ENCODE measurements around the gene IGFBP5. TPM values are rescaled to one million over a fixed set of nuclear protein-coding genes. Genes with fewer than 3 reads are reported as not detected.

The IGFBP5 gene
- polyA plus RNA-seq, 1 of the 3 experiments (the other 2 are of a cell fraction) = 323 TPM

DNA sequence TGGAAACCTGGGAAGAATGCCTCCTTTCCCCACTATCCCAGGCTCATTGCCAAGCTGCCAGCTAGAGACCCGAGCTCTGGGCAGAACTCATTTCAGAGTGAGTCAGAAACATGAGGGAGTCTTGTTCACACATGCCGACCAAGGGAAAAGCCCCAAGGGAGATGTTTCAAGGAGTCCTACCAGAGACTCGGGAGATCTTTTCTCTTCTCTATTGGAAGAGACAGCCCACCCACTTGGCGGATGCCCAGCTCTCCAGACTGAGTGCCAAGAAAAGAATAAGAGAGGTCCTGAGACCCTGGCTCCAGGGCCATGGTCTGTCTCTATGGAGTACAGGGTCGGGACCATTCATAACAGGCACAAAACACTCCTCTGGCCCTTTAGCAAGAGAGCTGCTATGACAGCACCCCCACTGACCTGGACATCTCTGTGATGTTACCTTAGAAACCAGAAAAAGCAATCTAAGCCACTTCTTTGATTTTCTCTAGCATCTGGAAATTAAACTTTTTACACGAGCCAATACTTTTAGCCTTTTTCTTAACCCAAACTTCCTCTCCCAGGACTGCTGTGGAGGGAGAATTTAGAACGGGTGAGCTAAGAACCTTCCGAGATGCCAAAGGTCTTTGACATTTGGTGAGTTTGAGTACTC lies 18.5 kb upstream of the IGFBP5 start:
- Histone ChIP-seq H3K27me3 (ENCODE audit: insufficient read depth) (no peaks in the 10 kb centered on the region), H3K36me3 (replicated peaks in 1 of 2; ENCODE audit: control insufficient read depth in 1 of 2, insufficient read depth in 2 of 2, low read length in 1 of 2) (no peaks in the 10 kb centered on the region), H3K27ac (ENCODE audit: low read depth in 2 of 2, low read length in 1 of 2) (peak overlapping the region; percentile 31 to 74; a peak in 3 of 4 replicates), H3K4me1 (ENCODE audit: control insufficient read depth in 1 of 2, insufficient read depth in 2 of 2, low read depth in 1 of 2, low read length in 1 of 2) (peaks cover 12 to 14% of the 10 kb centered on the region in 2 experiments; a peak in 3 of 4 replicates), H3K9me3 (no peaks in the 10 kb centered on the region), H3F3A (replicated peaks; ENCODE audit: insufficient read depth) (peaks cover 4% of the 10 kb centered on the region), H3K79me2 (ENCODE audit: insufficient read depth) (no peaks in the 10 kb centered on the region), H3K9ac (0 out of 2 replicates have a peak overlapping the region, but pooled peaks have one; percentile 8), H3K4me3 (ENCODE audit: low read depth in 2 of 2, low read length in 1 of 2) (no peak overlapping the region), H4K20me1 (ENCODE audit: insufficient read depth) (no peaks in the 10 kb centered on the region), H2AFZ (ENCODE audit: low read depth) (peak overlapping the region; percentile 53; the same call in 1 of the 2 replicates), H3K4me2 (peak overlapping the region; percentile 61), H3K9me2 (no peaks in the 10 kb centered on the region)
- DNase-seq = no peak
- ChIA-PET CTCF (no interaction called here), POLR2A (no interaction called here)
- TF ChIP-seq NFIC (IDR thresholded peaks at IDR 0.05; ENCODE audit: borderline replicate concordance) (peak; percentile 89), MXI1 (IDR thresholded peaks at IDR 0.05; ENCODE audit: low read depth, low read length) (no peak), FOXJ3 (CRISPR knock-in tag; IDR thresholded peaks at IDR 0.05) (no peak), FOSL2 (IDR thresholded peaks at IDR 0.05; ENCODE audit: borderline replicate concordance, low read depth) (peak; percentile 78; the same call in 1 of the 2 replicates), POLR2AphosphoS5 (IDR thresholded peaks at IDR 0.05; ENCODE audit: low read depth, low read length) (peak; percentile 45; the same call in 1 of the 2 replicates), EP300 (IDR thresholded peaks at IDR 0.05; ENCODE audit: borderline replicate concordance in 1 of 2, low read depth in 1 of 2, low read length in 1 of 2) (peak in 1 of 2 experiments; percentile 41; a peak in 1 of 4 replicates), SIN3A (IDR thresholded peaks at IDR 0.05; ENCODE audit: borderline replicate concordance, low read depth, low read length) (no peak), YY1 (IDR thresholded peaks at IDR 0.05; ENCODE audit: low read depth) (no peak), JUND (IDR thresholded peaks at IDR 0.05) (peak; percentile 60), EZH2phosphoT487 (IDR thresholded peaks at IDR 0.05; ENCODE audit: borderline replicate concordance, low read depth) (no peak), RXRA (IDR thresholded peaks at IDR 0.05; ENCODE audit: borderline replicate concordance, low read depth) (no peak), TAF1 (IDR thresholded peaks at IDR 0.05; ENCODE audit: borderline replicate concordance, low read depth, low read length) (no peak), ELF1 (IDR thresholded peaks at IDR 0.05) (no peak), CHD2 (IDR thresholded peaks at IDR 0.05; ENCODE audit: low read length, partially characterized antibody) (no peak), SMC3 (IDR thresholded peaks at IDR 0.05; ENCODE audit: low read depth, low read length) (no peak), GABPA (IDR thresholded peaks at IDR 0.05; ENCODE audit: low read depth) (no peak), TCF12 (IDR thresholded peaks at IDR 0.05) (peak; percentile 75), NRF1 (IDR thresholded peaks at IDR 0.05; ENCODE audit: low read depth, low read length) (no peak)
- TF ChIP-seq, protein P1, sequence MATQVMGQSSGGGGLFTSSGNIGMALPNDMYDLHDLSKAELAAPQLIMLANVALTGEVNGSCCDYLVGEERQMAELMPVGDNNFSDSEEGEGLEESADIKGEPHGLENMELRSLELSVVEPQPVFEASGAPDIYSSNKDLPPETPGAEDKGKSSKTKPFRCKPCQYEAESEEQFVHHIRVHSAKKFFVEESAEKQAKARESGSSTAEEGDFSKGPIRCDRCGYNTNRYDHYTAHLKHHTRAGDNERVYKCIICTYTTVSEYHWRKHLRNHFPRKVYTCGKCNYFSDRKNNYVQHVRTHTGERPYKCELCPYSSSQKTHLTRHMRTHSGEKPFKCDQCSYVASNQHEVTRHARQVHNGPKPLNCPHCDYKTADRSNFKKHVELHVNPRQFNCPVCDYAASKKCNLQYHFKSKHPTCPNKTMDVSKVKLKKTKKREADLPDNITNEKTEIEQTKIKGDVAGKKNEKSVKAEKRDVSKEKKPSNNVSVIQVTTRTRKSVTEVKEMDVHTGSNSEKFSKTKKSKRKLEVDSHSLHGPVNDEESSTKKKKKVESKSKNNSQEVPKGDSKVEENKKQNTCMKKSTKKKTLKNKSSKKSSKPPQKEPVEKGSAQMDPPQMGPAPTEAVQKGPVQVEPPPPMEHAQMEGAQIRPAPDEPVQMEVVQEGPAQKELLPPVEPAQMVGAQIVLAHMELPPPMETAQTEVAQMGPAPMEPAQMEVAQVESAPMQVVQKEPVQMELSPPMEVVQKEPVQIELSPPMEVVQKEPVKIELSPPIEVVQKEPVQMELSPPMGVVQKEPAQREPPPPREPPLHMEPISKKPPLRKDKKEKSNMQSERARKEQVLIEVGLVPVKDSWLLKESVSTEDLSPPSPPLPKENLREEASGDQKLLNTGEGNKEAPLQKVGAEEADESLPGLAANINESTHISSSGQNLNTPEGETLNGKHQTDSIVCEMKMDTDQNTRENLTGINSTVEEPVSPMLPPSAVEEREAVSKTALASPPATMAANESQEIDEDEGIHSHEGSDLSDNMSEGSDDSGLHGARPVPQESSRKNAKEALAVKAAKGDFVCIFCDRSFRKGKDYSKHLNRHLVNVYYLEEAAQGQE (IDR thresholded peaks at IDR 0.05; ENCODE audit: low read depth, low read length) = 0 out of 2 replicates have a peak, but pooled peaks have one; percentile 29
- TF ChIP-seq, protein P2, sequence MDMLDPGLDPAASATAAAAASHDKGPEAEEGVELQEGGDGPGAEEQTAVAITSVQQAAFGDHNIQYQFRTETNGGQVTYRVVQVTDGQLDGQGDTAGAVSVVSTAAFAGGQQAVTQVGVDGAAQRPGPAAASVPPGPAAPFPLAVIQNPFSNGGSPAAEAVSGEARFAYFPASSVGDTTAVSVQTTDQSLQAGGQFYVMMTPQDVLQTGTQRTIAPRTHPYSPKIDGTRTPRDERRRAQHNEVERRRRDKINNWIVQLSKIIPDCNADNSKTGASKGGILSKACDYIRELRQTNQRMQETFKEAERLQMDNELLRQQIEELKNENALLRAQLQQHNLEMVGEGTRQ (IDR thresholded peaks at IDR 0.05; ENCODE audit: borderline replicate concordance, low read depth, low read length) = no peak
- TF ChIP-seq, protein P3, sequence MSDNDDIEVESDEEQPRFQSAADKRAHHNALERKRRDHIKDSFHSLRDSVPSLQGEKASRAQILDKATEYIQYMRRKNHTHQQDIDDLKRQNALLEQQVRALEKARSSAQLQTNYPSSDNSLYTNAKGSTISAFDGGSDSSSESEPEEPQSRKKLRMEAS (IDR thresholded peaks at IDR 0.05; ENCODE audit: low read depth) = no peak; the same call in 1 of the 2 replicates
- TF ChIP-seq, protein P4, sequence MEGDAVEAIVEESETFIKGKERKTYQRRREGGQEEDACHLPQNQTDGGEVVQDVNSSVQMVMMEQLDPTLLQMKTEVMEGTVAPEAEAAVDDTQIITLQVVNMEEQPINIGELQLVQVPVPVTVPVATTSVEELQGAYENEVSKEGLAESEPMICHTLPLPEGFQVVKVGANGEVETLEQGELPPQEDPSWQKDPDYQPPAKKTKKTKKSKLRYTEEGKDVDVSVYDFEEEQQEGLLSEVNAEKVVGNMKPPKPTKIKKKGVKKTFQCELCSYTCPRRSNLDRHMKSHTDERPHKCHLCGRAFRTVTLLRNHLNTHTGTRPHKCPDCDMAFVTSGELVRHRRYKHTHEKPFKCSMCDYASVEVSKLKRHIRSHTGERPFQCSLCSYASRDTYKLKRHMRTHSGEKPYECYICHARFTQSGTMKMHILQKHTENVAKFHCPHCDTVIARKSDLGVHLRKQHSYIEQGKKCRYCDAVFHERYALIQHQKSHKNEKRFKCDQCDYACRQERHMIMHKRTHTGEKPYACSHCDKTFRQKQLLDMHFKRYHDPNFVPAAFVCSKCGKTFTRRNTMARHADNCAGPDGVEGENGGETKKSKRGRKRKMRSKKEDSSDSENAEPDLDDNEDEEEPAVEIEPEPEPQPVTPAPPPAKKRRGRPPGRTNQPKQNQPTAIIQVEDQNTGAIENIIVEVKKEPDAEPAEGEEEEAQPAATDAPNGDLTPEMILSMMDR (IDR thresholded peaks at IDR 0.05) = no peak
- TF ChIP-seq, protein P5, sequence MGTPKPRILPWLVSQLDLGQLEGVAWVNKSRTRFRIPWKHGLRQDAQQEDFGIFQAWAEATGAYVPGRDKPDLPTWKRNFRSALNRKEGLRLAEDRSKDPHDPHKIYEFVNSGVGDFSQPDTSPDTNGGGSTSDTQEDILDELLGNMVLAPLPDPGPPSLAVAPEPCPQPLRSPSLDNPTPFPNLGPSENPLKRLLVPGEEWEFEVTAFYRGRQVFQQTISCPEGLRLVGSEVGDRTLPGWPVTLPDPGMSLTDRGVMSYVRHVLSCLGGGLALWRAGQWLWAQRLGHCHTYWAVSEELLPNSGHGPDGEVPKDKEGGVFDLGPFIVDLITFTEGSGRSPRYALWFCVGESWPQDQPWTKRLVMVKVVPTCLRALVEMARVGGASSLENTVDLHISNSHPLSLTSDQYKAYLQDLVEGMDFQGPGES (IDR thresholded peaks at IDR 0.05; ENCODE audit: low read depth, low read length) = no peak
- 44% methylated on average over 8 of the region's 8 CpGs for WGBS (ENCODE audit: low lambda C conversion rate)
